Mucosa of rectum (tissue), 2 donors: ENCODE results near the gene SCT.
"Not testable (repeated sequence)": the region's sequence is repeated elsewhere in the genome, so short reads cannot be mapped to it uniquely, and the experiment has no call there.

Source experiments
- H3K27ac ChIP-seq, 2 donors: one replicate each; pipeline ENCODE4 v1.7.0; 2013; ENCODE audit warnings: inconsistent platforms in 2 of 2, low read depth in 2 of 2, low read length in 2 of 2
- H3K27me3 ChIP-seq, 2 donors: one replicate each; pipeline ENCODE4 v1.7.0; 2013; ENCODE audit warnings: low read length in 2 of 2; ENCODE audit not compliant: control insufficient read depth in 2 of 2, insufficient read depth in 2 of 2
- H3K36me3 ChIP-seq, 2 donors: one replicate each; pipeline ENCODE4 v1.7.0; 2013; ENCODE audit warnings: low read length in 2 of 2; ENCODE audit not compliant: control insufficient read depth in 2 of 2, insufficient read depth in 2 of 2
- H3K4me1 ChIP-seq, 2 donors: one replicate each; pipeline ENCODE4 v1.7.0; 2013; ENCODE audit warnings: low read length in 2 of 2, mild to moderate bottlenecking in 1 of 2; ENCODE audit not compliant: control insufficient read depth in 2 of 2, insufficient read depth in 2 of 2
- H3K4me3 ChIP-seq, 2 donors: one replicate each; pipeline ENCODE4 v1.7.0; 2013; ENCODE audit warnings: low read length in 2 of 2
- H3K9ac ChIP-seq, 2 donors: one replicate each; pipeline ENCODE4 v1.7.0; 2013; ENCODE audit warnings: low read length in 2 of 2, low read depth in 1 of 2, mild to moderate bottlenecking in 1 of 2
- H3K9me3 ChIP-seq, 2 donors: one replicate each; pipeline ENCODE4 v1.7.0; 2013; ENCODE audit warnings: low read length in 2 of 2; ENCODE audit not compliant: control insufficient read depth in 2 of 2
- donor health status: healthy.
- donor health status: Normal muscosa, but diverticular disease.

The SCT gene

GRCh38 chr11:657691-658126, 30.7 kb upstream of the SCT start:
- H3K36me3 ChIP-seq, result peaks cover 10 to 12% of the 10 kb centered on the region in 2 donors
- no peak overlapping the region for H3K9ac ChIP-seq
- no peaks in the 10 kb centered on the region for H3K27me3 ChIP-seq
- H3K4me1 ChIP-seq, result peaks cover 6 to 7% of the 10 kb centered on the region in 2 donors
- H3K4me3 ChIP-seq, result no peak overlapping the region
- H3K27ac ChIP-seq, result no peak overlapping the region
- no peaks in the 10 kb centered on the region for H3K9me3 ChIP-seq

- H3K27me3 ChIP-seq, result no peaks in the 10 kb centered on the region
- H3K36me3 ChIP-seq, result peaks cover 10 to 12% of the 10 kb centered on the region in 2 donors
- H3K9ac ChIP-seq, result no peak overlapping the region
- H3K27ac ChIP-seq, result no peak overlapping the region
- no peak overlapping the region for H3K4me3 ChIP-seq
- H3K9me3 ChIP-seq, result no peaks in the 10 kb centered on the region
- peaks cover 6 to 7% of the 10 kb centered on the region in 2 donors for H3K4me1 ChIP-seq
These were observed 29.9 kb upstream of the SCT start for GRCh38 chr11:656866-657265.

GRCh38 chr11:656426-656825, 29.4 kb upstream of the SCT start:
- no peak overlapping the region for H3K4me3 ChIP-seq
- H3K36me3 ChIP-seq, result peaks cover 10 to 12% of the 10 kb centered on the region in 2 donors

GRCh38 chr11:655036-655726, 28.2 kb upstream of the SCT start:
- Histone ChIP-seq H3K27me3 (no peaks in the 10 kb centered on the region), H3K27ac (no peak overlapping the region), H3K9me3 (no peaks in the 10 kb centered on the region), H3K36me3 (peaks cover 9 to 12% of the 10 kb centered on the region in 2 donors), H3K4me3 (no peak overlapping the region), H3K4me1 (peaks cover 6 to 7% of the 10 kb centered on the region in 2 donors), H3K9ac (no peak overlapping the region)

More at GRCh38 chr11:656426-656825, 29.4 kb upstream of the SCT start:
- Histone ChIP-seq H3K27ac (no peak overlapping the region), H3K9ac (no peak overlapping the region), H3K27me3 (no peaks in the 10 kb centered on the region), H3K9me3 (no peaks in the 10 kb centered on the region), H3K4me1 (peaks cover 6 to 7% of the 10 kb centered on the region in 2 donors)

GRCh38 chr11:654444-654843, 27.5 kb upstream of the SCT start:
- not testable (repeated sequence) for H3K27ac ChIP-seq, H3K27me3 ChIP-seq, H3K4me3 ChIP-seq, H3K9ac ChIP-seq, H3K4me1 ChIP-seq, H3K9me3 ChIP-seq, H3K36me3 ChIP-seq

- Histone ChIP-seq H3K27me3 (no peaks in the 10 kb centered on the region), H3K4me3 (no peak overlapping the region), H3K27ac (no peak overlapping the region), H3K9me3 (no peaks in the 10 kb centered on the region), H3K9ac (no peak overlapping the region), H3K4me1 (peaks cover 6 to 7% of the 10 kb centered on the region in 2 donors), H3K36me3 (peaks cover 3 to 6% of the 10 kb centered on the region in 2 donors)
These were observed 26.9 kb upstream of the SCT start for GRCh38 chr11:653837-654236.

- H3K27ac ChIP-seq, H3K4me3 ChIP-seq, H3K27me3 ChIP-seq, H3K9me3 ChIP-seq, H3K36me3 ChIP-seq, H3K9ac ChIP-seq, H3K4me1 ChIP-seq: not testable (repeated sequence)
These were observed 26.2 kb upstream of the SCT start for GRCh38 chr11:653136-653535.

- H3K36me3 ChIP-seq, result peaks cover 0 to 3% of the 10 kb centered on the region in 2 donors
- no peaks in the 10 kb centered on the region for H3K9me3 ChIP-seq
These were observed 23.5 kb upstream of the SCT start for GRCh38 chr11:650482-650881.

GRCh38 chr11:647672-648158, 20.7 kb upstream of the SCT start:
- H3K9ac ChIP-seq, H3K36me3 ChIP-seq, H3K27me3 ChIP-seq, H3K27ac ChIP-seq, H3K9me3 ChIP-seq, H3K4me1 ChIP-seq, H3K4me3 ChIP-seq: not testable (repeated sequence)

More at GRCh38 chr11:650482-650881, 23.5 kb upstream of the SCT start:
- Histone ChIP-seq H3K4me3 (no peak overlapping the region), H3K27me3 (no peaks in the 10 kb centered on the region), H3K9ac (no peak overlapping the region), H3K27ac (no peak overlapping the region), H3K4me1 (peaks cover 5 to 6% of the 10 kb centered on the region in 2 donors)

- no peaks in the 10 kb centered on the region for H3K27me3 ChIP-seq
- H3K4me3 ChIP-seq, result no peak overlapping the region
- H3K27ac ChIP-seq, result no peak overlapping the region
- H3K36me3 ChIP-seq, result peaks cover 0 to 3% of the 10 kb centered on the region in 2 donors
- H3K9me3 ChIP-seq, result no peaks in the 10 kb centered on the region
- H3K9ac ChIP-seq, result no peak overlapping the region
- no peaks in the 10 kb centered on the region for H3K4me1 ChIP-seq
These were observed 19.2 kb upstream of the SCT start for GRCh38 chr11:646214-646613.
